ENCODE results near the gene HIBADH. TPM values are rescaled to one million over a fixed set of nuclear protein-coding genes. Genes with fewer than 3 reads are reported as not detected.

Gene HIBADH
- total and polyA plus RNA-seq, 9 of the 15 experiments (the other 6 are each of a cell fraction or from before 2014, with no cell fraction given): 10.7 to 67.8 (median 36.9) TPM

GRCh38 chr7:27693794-27694193, 31.1 kb upstream of the HIBADH start (continued):
- TF ChIP-seq ATF4 (CRISPR knock-in tag; IDR thresholded peaks at IDR 0.05): peak; percentile 55; the same call in 1 of the 2 replicates
- TF ChIP-seq DNMT1 (IDR thresholded peaks at IDR 0.05): no peak
- no peak for TF ChIP-seq FOXK1 (CRISPR knock-in tag; IDR thresholded peaks at IDR 0.05; ENCODE audit: borderline replicate concordance)
- TF ChIP-seq ZNF354B (CRISPR knock-in tag; IDR thresholded peaks at IDR 0.05): no peak
- TF ChIP-seq HDAC8 (tag; IDR thresholded peaks at IDR 0.05): no peak
- TF ChIP-seq JUNB (CRISPR knock-in tag; conservative IDR thresholded peaks at IDR 0.05): no peak
- no peak for TF ChIP-seq POLR2G (IDR thresholded peaks at IDR 0.05; ENCODE audit: low read depth, low read length)
- no peak for TF ChIP-seq MLLT1 (IDR thresholded peaks at IDR 0.05)
- no peak for TF ChIP-seq EZH2 (IDR thresholded peaks at IDR 0.05; ENCODE audit: borderline replicate concordance, low read depth, low read length)
- no peak for TF ChIP-seq HINFP (tag; conservative IDR thresholded peaks at IDR 0.05; ENCODE audit: low read depth)
- no peak; the same call in 1 of the 2 replicates for TF ChIP-seq DMBX1 (CRISPR knock-in tag; IDR thresholded peaks at IDR 0.05; ENCODE audit: borderline replicate concordance)
- no peak for TF ChIP-seq TCF15 (CRISPR knock-in tag; IDR thresholded peaks at IDR 0.05)
- TF ChIP-seq, protein P1, sequence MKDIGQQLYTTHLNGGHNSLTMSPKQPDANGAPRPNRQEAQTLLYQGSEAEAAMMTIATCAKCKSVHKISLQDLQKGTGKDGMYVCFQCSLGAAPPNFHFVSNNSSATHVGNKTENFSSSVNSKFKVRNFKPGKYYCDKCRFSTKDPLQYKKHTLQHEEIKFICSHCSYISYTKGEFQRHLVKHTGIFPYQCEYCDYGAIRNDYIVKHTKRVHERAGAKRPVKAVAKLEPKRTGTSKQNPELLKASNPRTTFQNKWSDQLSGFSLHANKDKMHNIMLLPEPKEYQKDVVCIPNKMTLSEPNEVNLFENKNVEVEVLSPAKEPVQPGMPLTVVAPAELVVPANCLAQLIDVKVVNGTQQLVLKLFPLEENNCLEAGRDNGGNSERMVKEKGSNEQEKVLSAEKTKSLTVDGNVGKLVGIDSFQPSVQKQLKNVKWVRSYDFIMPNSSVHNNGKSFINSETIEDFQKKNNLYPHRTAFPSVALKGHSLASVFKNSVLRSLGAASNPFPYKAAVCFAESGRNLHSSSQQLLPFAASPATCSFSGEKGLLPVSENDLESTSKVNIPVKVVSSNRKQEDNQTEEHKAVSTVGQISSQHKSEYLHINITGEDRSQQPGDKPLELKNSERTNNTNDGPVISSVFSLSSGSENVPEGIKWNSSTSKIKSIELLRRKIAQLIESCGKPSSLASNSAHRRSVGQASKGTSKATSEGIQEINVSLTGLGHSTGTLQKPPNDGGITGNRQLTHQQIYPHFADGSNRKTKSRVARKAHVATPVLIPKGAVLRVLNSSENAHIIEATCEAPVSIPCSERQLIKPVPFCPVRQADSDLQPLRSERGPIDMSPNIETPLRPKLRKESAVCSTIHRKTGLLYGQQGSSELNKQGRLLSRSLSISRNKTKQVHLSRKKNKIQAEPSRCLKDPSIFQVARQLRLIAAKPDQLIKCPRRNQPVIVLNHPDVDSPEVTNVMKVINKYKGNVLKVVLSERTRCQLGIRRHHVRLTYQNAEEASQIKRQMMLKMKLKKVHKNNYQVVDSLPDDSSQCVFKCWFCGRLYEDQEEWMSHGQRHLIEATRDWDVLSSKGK (CRISPR knock-in tag; IDR thresholded peaks at IDR 0.05): no peak
- no peak for TF ChIP-seq MXI1 (IDR thresholded peaks at IDR 0.05; ENCODE audit: low read depth, low read length)
- TF ChIP-seq, protein P2, sequence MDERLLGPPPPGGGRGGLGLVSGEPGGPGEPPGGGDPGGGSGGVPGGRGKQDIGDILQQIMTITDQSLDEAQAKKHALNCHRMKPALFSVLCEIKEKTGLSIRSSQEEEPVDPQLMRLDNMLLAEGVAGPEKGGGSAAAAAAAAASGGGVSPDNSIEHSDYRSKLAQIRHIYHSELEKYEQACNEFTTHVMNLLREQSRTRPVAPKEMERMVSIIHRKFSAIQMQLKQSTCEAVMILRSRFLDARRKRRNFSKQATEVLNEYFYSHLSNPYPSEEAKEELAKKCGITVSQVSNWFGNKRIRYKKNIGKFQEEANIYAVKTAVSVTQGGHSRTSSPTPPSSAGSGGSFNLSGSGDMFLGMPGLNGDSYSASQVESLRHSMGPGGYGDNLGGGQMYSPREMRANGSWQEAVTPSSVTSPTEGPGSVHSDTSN (CRISPR knock-in tag; IDR thresholded peaks at IDR 0.05; ENCODE audit: low read depth): no peak
- TF ChIP-seq, protein P2 (tag; conservative IDR thresholded peaks at IDR 0.05; ENCODE audit: low read depth): peak; percentile 78
- no peak for TF ChIP-seq HDGF (IDR thresholded peaks at IDR 0.05)
- no peak for TF ChIP-seq ETS2 (tag; IDR thresholded peaks at IDR 0.05; ENCODE audit: borderline replicate concordance, poor library complexity, severe bottlenecking)
